Heart right ventricle (tissue), 16 donors: ENCODE measurements around the gene PRPSAP1. TPM values are rescaled to one million over a fixed set of nuclear protein-coding genes. Genes with fewer than 3 reads are reported as not detected.

Experiments
- ATAC-seq, 8 donors: fragments of 200-7000 bp; cut with Tn5 transposase; one replicate each; pipeline ENCODE4 v1.9.1; 2020; ENCODE audit warnings: mild to moderate bottlenecking in 8 of 8, moderate library complexity in 8 of 8, moderate number of reproducible peaks in 1 of 8
- DNase-seq, 2 donors: peaks; one replicate each; pipeline ENCODE4 v3.0.0-alpha.2; 2020
- H3K27ac ChIP-seq, 10 donors: fragments of 200-600 bp; sonication (generic) in 2 of 10; one replicate each; pipeline versions ENCODE4 v1.5.0 to v1.8.0; 2020 to 2022; ENCODE audit warnings: mild to moderate bottlenecking in 3 of 10
- H3K27me3 ChIP-seq, 7 donors: fragments of 200-600 bp; one replicate each; pipeline ENCODE4 v1.8.0; 2021 to 2022; ENCODE audit warnings: mild to moderate bottlenecking in 2 of 7
- H3K36me3 ChIP-seq, 9 donors: fragments of 200-600 bp; sonication (generic) in 1 of 9; one replicate each; pipeline versions ENCODE4 v1.5.0 to v1.8.0; 2020 to 2022; ENCODE audit warnings: mild to moderate bottlenecking in 2 of 9
- H3K4me1 ChIP-seq, 9 donors: fragments of 200-600 bp; sonication (generic) in 1 of 9; one replicate each; pipeline versions ENCODE4 v1.5.0 to v1.8.0; 2020 to 2022; ENCODE audit warnings: mild to moderate bottlenecking in 4 of 9
- H3K4me3 ChIP-seq, 10 donors: fragments of 200-600 bp; sonication (generic) in 2 of 10; one replicate each; pipeline versions ENCODE4 v1.5.0 to v1.8.0; 2020 to 2022; ENCODE audit warnings: mild to moderate bottlenecking in 7 of 10, moderate library complexity in 2 of 10
- H3K9me3 ChIP-seq, 11 donors: fragments of 200-600 bp in 10 of 11; sonication (generic) in 2 of 11; one replicate each; pipeline versions ENCODE4 v1.5.0 to v1.8.0; 2013 to 2022; ENCODE audit warnings: mild to moderate bottlenecking in 2 of 11, control low read depth in 1 of 11, moderate library complexity in 1 of 11
- CTCF ChIP-seq, 9 donors: fragments of 200-600 bp; sonication (generic) in 2 of 9; IDR thresholded peaks; one replicate each; pipeline versions ENCODE4 v1.5.0 to v1.8.0; 2021 to 2022; ENCODE audit warnings: antibody characterized with exemption in 9 of 9, mild to moderate bottlenecking in 5 of 9, moderate library complexity in 1 of 9
- whole genome bisulfite sequencing, 2 donors: extraction: QIAGEN DNeasy Blood & Tissue Kit; methylation state at CpG; one replicate each; pipeline ENCODE4 v1.1.7; 2013; ENCODE audit warnings: inconsistent platforms in 1 of 2; 5-methylcytosine and 5-hydroxymethylcytosine counted together
- intact Hi-C, 10 donors: fragments of 100-400 bp; cut with DNase I; formaldehyde crosslinking; loops; one replicate each; pipeline versions ENCODE4 v1.11.1 to v1.14.2; 2022
- polyA plus RNA-seq, 2 donors: library from polyadenylated mRNA; stranded (reverse); fragments of 200-250 nt; gene quantifications; one replicate each; pipeline ENCODE4 v1.2.3, GENCODE V29; 2013
- total RNA-seq, 10 donors: library from RNA; stranded (reverse); fragmentation: NEBNext Ultra II Directional in 3 of 10; extraction: Animal tissue kit (Norgen Biotek cat#: 25700) in 3 of 10; gene quantifications; one replicate each; pipeline versions ENCODE4 v1.2.1 to v1.2.4, GENCODE V29; 2021 to 2023
- donor health status: Arrhythmogenic right ventricular cardiomyopathy.
- donor health status: ischemic (EF 13 %, LVEDD 7.1; RV severe dilation, severe dysfunction).
- donor health status: healthy with polysubstance abuse.
- donor health status: DM: no; HTN: yes; CAD: no.
- donor health status: DM: no; HTN: no; CAD: no.
- donor health status: ischemic (EF 25% LVEDD 6.9; RV normal size, moderate dysfunction).
- donor health status: ischemic (EF 25% LVEDD 5.7; RV mildly dilated, moderate dysfunction).
- donor health status: healthy.
- donor health status: DM: yes; HTN: yes; CAD: no.
- donor health status: Ischemic cardiomyopathy.
- donor health status: ischemic (EF 35%, LVEDD 5.7; RV mildly dilated, moderate dysfunction).
- donor health status: nonischemic (EF 11% LVEDD 7.7; RV severe dilation, severe dysfunction).
- donor health status: DM: yes; HTN: yes; CAD: no.
- donor health status: PGD.
- donor health status: ischemic (EF 29% LVEDD 5.4; RV normal size, mild dysfunction).
- donor health status: nonischemic (EF 23%, LVEDD 6.1; RV moderate dilation, normal function).

PRPSAP1 gene
- total and polyA plus RNA-seq, 12 donors, result 26.4 to 43.7 (median 33.7) TPM

- no peak overlapping the region for H3K27ac ChIP-seq
- WGBS, 2 donors, result 91 to 93% methylated on average over 31 of the region's 31 CpGs
- H3K36me3 ChIP-seq, result no peaks in the 10 kb centered on the region
Measured at GRCh38 chr17:76277300-76278267, 76.1 kb downstream of the PRPSAP1 start.

GRCh38 chr17:76276461-76277299 lies 77.0 kb downstream of the PRPSAP1 start:
- Histone ChIP-seq H3K4me1 (peaks cover 10 to 33% (median 18%) of the 10 kb centered on the region in 9 donors), H3K4me3 (no peak overlapping the region), H3K36me3 (no peaks in the 10 kb centered on the region), H3K9me3 (no peaks in the 10 kb centered on the region), H3K27ac (peak overlapping the region in 1 of 10 donors; percentile 10), H3K27me3 (no peaks in the 10 kb centered on the region)
- 90 to 91% methylated on average over 19 of the region's 19 CpGs for WGBS, 2 donors
- ATAC-seq (no peak), DNase-seq (no peak)
- intact Hi-C loops, result loop anchor here in 6 of 10 donors (5.0 to 10.0 kb wide), 5 partner anchors 34 to 262 kb away; partner anchors contain the start of gene RNF157 (in 1 of the 6)
- TF ChIP-seq CTCF (IDR thresholded peaks at IDR 0.05), result no peak

More at GRCh38 chr17:76277300-76278267, 76.1 kb downstream of the PRPSAP1 start:
- TF ChIP-seq CTCF (IDR thresholded peaks at IDR 0.05), result no peak
- Histone ChIP-seq H3K4me1 (peaks cover 1 to 30% (median 17%) of the 10 kb centered on the region in 9 donors), H3K4me3 (no peak overlapping the region), H3K27me3 (no peaks in the 10 kb centered on the region), H3K9me3 (no peaks in the 10 kb centered on the region)
- intact Hi-C loops, result loop anchor here in 9 of 10 donors (2.0 to 10.0 kb wide), 8 partner anchors 35 to 263 kb away; partner anchors contain the start of gene RNF157 (in 1 of the 9)
- ATAC-seq, result no peak
- no peak for DNase-seq

GRCh38 chr17:76276069-76276431 lies 77.7 kb downstream of the PRPSAP1 start:
- Histone ChIP-seq H3K9me3 (no peaks in the 10 kb centered on the region), H3K27ac (no peak overlapping the region), H3K36me3 (peaks cover 0 to 6% (median 0%) of the 10 kb centered on the region in 9 donors), H3K4me3 (no peak overlapping the region), H3K27me3 (no peaks in the 10 kb centered on the region), H3K4me1 (peaks cover 14 to 39% (median 22%) of the 10 kb centered on the region in 9 donors)
- 90 to 91% methylated on average over 11 of the region's 11 CpGs for WGBS, 2 donors
- TF ChIP-seq CTCF (IDR thresholded peaks at IDR 0.05), result no peak
- no peak for ATAC-seq
- intact Hi-C loops, result loop anchor here in 6 of 10 donors (5.0 to 10.0 kb wide), 5 partner anchors 34 to 261 kb away; partner anchors contain the start of gene RNF157 (in 1 of the 6)
- no peak for DNase-seq
